ENCODE data around the gene HS2ST1.

Gene HS2ST1

DNA sequence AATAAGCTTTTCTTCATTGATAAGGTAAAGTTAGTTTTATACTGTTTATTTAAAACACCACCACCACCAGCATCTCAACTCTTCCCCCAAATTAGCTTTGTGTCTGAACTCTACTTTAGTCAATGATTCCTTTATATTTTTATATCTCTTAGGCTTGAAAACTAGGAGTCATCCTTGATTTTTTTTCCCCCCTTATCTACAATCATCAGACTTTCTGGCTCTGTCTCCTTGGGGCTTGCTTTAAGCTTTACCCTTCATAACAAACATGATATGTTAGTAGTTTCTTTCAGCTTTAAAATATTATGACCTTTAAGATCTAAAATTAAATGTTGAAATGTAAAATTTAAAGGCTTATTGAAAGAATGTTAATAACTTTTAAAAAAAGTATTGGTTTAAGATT lies 28.3 kb downstream of the HS2ST1 start:
- ChIA-PET POLR2A (interaction anchor here (1.2 kb wide), 1 partner anchor 28 kb away, joined by 4 read pairs; the partner anchor contains the start of genes HS2ST1 and SELENOF), CTCF (interaction anchor here (0.8 kb wide), 1 partner anchor 9 kb away, joined by 3 read pairs; no protein-coding TSS in a partner anchor)
- TF ChIP-seq ARNT (IDR thresholded peaks at IDR 0.05) (no peak), L3MBTL2 (conservative IDR thresholded peaks at IDR 0.05) (no peak), SUZ12 (IDR thresholded peaks at IDR 0.05) (no peak), SP1 (IDR thresholded peaks at IDR 0.05) (no peak), NFRKB (IDR thresholded peaks at IDR 0.05) (no peak), FOXA1 (IDR thresholded peaks at IDR 0.05) (no peak)
- DNase-seq (ENCODE audit: extremely low spot score) = no peak

DNA sequence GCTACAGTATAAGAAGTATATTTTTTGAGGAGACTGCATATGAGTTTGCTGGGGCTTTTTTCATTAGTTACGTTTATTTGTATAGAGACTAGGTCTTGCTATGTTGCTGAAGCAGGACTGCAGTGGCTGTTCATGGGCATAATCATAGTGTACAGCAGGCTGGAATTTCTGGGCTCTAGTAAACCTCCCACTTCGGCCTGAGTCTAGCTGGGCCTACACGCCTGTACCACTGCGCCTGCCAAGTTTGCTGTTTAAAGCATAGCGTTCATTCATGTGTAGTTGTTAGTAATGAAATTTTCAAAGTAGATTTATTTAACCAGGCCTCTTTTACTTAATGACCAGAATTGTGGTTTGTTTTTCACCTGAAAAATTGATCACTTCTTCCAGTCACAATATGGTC lies 33.8 kb downstream of the HS2ST1 start:
- POLR2A ChIA-PET = interaction anchor here (1.1 kb wide), 1 partner anchor 39 kb away, joined by 3 read pairs; no protein-coding TSS in a partner anchor
- CTCF ChIA-PET = interaction anchor here (0.6 kb wide), 2 partner anchors 9 to 118 kb away, joined by 5 to 8 read pairs; no protein-coding TSS in a partner anchor
- TF ChIP-seq SP1 (IDR thresholded peaks at IDR 0.05) (no peak), FOXM1 (IDR thresholded peaks at IDR 0.05; ENCODE audit: borderline replicate concordance) (no peak), LEF1 (IDR thresholded peaks at IDR 0.05; ENCODE audit: borderline replicate concordance) (no peak), L3MBTL2 (conservative IDR thresholded peaks at IDR 0.05) (no peak), TARDBP (IDR thresholded peaks at IDR 0.05) (no peak), HDGF (IDR thresholded peaks at IDR 0.05; ENCODE audit: borderline replicate concordance) (no peak), ELF4 (IDR thresholded peaks at IDR 0.05) (no peak), NFRKB (IDR thresholded peaks at IDR 0.05) (no peak), SUZ12 (IDR thresholded peaks at IDR 0.05) (no peak), ZNF384 (IDR thresholded peaks at IDR 0.05) (no peak)
- TF ChIP-seq, protein P1, sequence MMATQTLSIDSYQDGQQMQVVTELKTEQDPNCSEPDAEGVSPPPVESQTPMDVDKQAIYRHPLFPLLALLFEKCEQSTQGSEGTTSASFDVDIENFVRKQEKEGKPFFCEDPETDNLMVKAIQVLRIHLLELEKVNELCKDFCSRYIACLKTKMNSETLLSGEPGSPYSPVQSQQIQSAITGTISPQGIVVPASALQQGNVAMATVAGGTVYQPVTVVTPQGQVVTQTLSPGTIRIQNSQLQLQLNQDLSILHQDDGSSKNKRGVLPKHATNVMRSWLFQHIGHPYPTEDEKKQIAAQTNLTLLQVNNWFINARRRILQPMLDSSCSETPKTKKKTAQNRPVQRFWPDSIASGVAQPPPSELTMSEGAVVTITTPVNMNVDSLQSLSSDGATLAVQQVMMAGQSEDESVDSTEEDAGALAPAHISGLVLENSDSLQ (IDR thresholded peaks at IDR 0.05) = no peak
- no peak for DNase-seq (ENCODE audit: extremely low spot score)

DNA sequence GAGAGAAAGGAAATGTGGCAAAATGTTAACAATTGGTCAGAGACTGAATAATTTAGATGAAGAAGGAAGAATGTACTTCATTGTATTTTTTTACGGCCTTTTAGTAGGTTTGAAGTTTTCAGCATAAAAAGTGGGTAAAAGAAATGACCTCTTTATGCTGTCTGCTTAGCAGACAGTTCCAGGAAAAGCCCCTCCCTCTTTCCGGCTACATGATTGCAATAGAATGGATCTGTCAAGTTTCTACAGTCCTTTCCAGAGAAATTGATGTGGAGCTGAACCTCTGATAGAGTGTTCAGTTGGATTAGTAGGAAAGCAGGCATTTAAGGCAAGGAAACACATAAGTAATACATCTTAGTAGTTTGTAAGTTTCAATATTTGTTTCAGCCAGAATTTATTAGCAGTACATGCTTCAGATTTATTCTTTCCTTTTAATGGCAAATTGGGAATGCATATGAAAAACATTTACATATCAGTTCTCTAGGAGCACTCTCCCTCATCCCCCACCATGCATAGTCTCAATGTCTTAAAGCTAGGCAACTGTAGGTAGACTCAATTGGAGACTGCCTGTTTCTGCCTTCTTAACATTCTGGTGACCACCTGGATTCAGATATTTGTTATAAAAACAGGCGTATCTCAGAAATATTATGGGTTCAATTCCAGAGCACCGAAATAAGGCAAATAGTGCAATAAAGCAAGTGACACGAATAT lies 36.4 kb downstream of the HS2ST1 start:
- no peak for TF ChIP-seq ZNF384 (IDR thresholded peaks at IDR 0.05)
- TF ChIP-seq ARNT (IDR thresholded peaks at IDR 0.05) = no peak
- no peak for TF ChIP-seq FOXA1 (IDR thresholded peaks at IDR 0.05)
- TF ChIP-seq BHLHE40 (IDR thresholded peaks at IDR 0.05; ENCODE audit: borderline replicate concordance) = no peak
- TF ChIP-seq FOXK2 (IDR thresholded peaks at IDR 0.05) = no peak
- TF ChIP-seq, protein P1 (IDR thresholded peaks at IDR 0.05) = no peak
- TF ChIP-seq TARDBP (IDR thresholded peaks at IDR 0.05) = no peak
- TF ChIP-seq FOXM1 (IDR thresholded peaks at IDR 0.05; ENCODE audit: borderline replicate concordance) = no peak
- no peak for TF ChIP-seq L3MBTL2 (conservative IDR thresholded peaks at IDR 0.05)
- no peak for TF ChIP-seq NFRKB (IDR thresholded peaks at IDR 0.05)
- POLR2A ChIA-PET = interaction anchor here (1.0 kb wide), 1 partner anchor 37 kb away, joined by 3 read pairs; the partner anchor contains the start of genes HS2ST1 and SELENOF
- CTCF ChIA-PET = no interaction called here
- no peak for DNase-seq (ENCODE audit: extremely low spot score)

DNA sequence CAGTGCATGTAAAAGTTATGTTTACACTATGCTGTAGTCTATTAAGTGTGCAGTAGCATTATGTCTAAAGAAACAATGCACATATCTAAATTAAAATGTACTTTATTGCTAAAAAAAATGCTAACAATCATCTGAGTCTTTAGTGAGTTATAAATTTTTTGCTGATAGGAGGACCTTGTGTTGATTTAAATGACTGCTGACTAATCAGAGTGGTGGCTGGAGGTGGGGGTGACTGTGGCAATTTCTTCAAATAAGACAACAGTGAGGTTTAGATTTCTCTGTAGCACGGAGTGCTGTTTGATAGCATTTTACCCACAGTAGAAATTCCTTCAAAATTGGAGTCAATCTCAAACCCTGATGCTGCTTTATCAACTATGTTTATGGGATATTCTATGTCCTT lies 37.0 kb downstream of the HS2ST1 start:
- ChIA-PET POLR2A (interaction anchor here (1.0 kb wide), 1 partner anchor 37 kb away, joined by 3 read pairs; the partner anchor contains the start of genes HS2ST1 and SELENOF), CTCF (no interaction called here)
- TF ChIP-seq HDGF (IDR thresholded peaks at IDR 0.05; ENCODE audit: borderline replicate concordance) (no peak), TARDBP (IDR thresholded peaks at IDR 0.05) (no peak)
- DNase-seq (ENCODE audit: extremely low spot score) = no peak

DNA sequence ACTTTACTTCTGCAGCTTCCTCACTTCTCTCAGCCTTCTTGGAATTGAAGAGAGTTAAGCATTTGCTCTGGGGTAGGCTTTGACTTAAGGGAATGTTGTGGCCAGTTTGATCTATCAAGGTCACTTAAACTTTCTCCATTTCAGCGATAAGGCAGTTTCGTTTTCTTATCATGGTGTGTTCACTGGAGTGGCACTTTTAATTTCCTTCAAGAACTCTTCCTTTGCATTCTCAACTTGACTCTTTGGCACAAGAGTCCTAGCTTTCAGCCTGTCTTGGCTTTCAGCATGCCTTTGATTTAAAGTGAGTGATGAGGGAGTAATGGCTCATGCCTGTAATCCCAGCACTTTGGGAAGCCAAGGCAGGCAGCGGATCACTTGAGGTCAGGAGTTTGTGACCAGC lies 38.7 kb downstream of the HS2ST1 start:
- DNase-seq (ENCODE audit: extremely low spot score) = no peak
- TF ChIP-seq FOXM1 (IDR thresholded peaks at IDR 0.05; ENCODE audit: borderline replicate concordance) = no peak
- no peak for TF ChIP-seq FOXK2 (IDR thresholded peaks at IDR 0.05)
- no peak for TF ChIP-seq SP1 (IDR thresholded peaks at IDR 0.05)
- no peak for TF ChIP-seq ELF4 (IDR thresholded peaks at IDR 0.05)
- TF ChIP-seq CTBP1 (IDR thresholded peaks at IDR 0.05; ENCODE audit: borderline replicate concordance) = no peak
- no peak for TF ChIP-seq FOXA1 (IDR thresholded peaks at IDR 0.05)
- TF ChIP-seq LEF1 (IDR thresholded peaks at IDR 0.05; ENCODE audit: borderline replicate concordance) = no peak
- no peak for TF ChIP-seq BHLHE40 (IDR thresholded peaks at IDR 0.05; ENCODE audit: borderline replicate concordance)
- no peak for TF ChIP-seq SUZ12 (IDR thresholded peaks at IDR 0.05)
- TF ChIP-seq TARDBP (IDR thresholded peaks at IDR 0.05) = no peak
- TF ChIP-seq ARNT (IDR thresholded peaks at IDR 0.05) = no peak
- no peak for TF ChIP-seq ZNF384 (IDR thresholded peaks at IDR 0.05)
- no peak for TF ChIP-seq NFRKB (IDR thresholded peaks at IDR 0.05)
- TF ChIP-seq, protein P1 (IDR thresholded peaks at IDR 0.05) = no peak
- no peak for TF ChIP-seq L3MBTL2 (conservative IDR thresholded peaks at IDR 0.05)
- no peak for TF ChIP-seq HDGF (IDR thresholded peaks at IDR 0.05; ENCODE audit: borderline replicate concordance)
- ChIA-PET CTCF (no interaction called here), POLR2A (no interaction called here)

DNA sequence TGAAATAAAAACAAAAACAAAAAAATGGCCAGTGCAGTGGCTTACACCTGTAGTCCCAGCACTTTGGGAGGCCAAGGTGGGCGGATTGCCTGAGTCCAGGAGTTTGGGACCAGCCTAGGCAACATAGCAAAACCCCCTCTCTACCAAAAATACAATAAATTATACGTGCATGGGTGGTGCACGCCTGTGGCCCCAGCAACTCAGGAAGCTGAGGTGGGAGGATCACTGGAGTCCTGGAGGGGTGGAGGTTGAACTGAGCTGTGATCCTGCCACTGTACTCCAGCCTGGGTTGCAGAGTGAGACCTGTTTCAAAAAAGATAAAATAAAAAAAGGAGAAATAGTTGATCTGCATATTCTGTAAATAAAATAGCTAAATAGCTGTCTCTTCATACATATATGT lies 41.2 kb downstream of the HS2ST1 start:
- TF ChIP-seq HDGF (IDR thresholded peaks at IDR 0.05; ENCODE audit: borderline replicate concordance) = no peak
- TF ChIP-seq ELF4 (IDR thresholded peaks at IDR 0.05) = no peak
- ChIA-PET CTCF (no interaction called here), POLR2A (interaction anchor here (1.0 kb wide), 1 partner anchor 41 kb away, joined by 4 read pairs; the partner anchor contains the start of gene HS2ST1)
- DNase-seq (ENCODE audit: extremely low spot score) = no peak
